HAP-1 (cell line): Measurements from ENCODE around the gene TSPAN14.

ENCODE experiments used
- DNase-seq, 2 experiments: peaks; one replicate each; pipeline ENCODE4 v3.0.0-alpha.2; 2016 to 2020; ENCODE audit warnings: low spot score in 2 of 2
- H3K27me3 ChIP-seq: fragments of 250-450 bp; sonication (Bioruptor Pico); 2 replicates; pipeline ENCODE4 v1.5.1; 2020; ENCODE audit warnings: low read depth, mild to moderate bottlenecking, moderate library complexity
- H3K36me3 ChIP-seq: fragments of 250-450 bp; sonication (Bioruptor Pico); replicated peaks from 2 replicates; pipeline ENCODE4 v1.5.1; 2020; ENCODE audit warnings: mild to moderate bottlenecking
- H3K4me1 ChIP-seq: fragments of 250-450 bp; sonication (Bioruptor Pico); 2 replicates; pipeline ENCODE4 v1.5.1; 2020; ENCODE audit warnings: mild to moderate bottlenecking
- H3K4me3 ChIP-seq: fragments of 250-450 bp; sonication (Bioruptor Pico); 2 replicates; pipeline ENCODE4 v1.5.1; 2020; ENCODE audit warnings: mild to moderate bottlenecking, moderate library complexity
- H3K9me3 ChIP-seq: fragments of 250-450 bp; sonication (Bioruptor Pico); 2 replicates; pipeline ENCODE4 v1.5.1; 2020; ENCODE audit warnings: mild to moderate bottlenecking, moderate library complexity
- in situ Hi-C: fragments of 300-500 bp; cut with MboI; formaldehyde crosslinking; loops from 3 replicates; pipeline ENCODE4 v1.14.3; 2020; ENCODE audit warnings: low sequenced_read_pairs, inconsistent platforms, mixed read lengths

Gene TSPAN14

DNA sequence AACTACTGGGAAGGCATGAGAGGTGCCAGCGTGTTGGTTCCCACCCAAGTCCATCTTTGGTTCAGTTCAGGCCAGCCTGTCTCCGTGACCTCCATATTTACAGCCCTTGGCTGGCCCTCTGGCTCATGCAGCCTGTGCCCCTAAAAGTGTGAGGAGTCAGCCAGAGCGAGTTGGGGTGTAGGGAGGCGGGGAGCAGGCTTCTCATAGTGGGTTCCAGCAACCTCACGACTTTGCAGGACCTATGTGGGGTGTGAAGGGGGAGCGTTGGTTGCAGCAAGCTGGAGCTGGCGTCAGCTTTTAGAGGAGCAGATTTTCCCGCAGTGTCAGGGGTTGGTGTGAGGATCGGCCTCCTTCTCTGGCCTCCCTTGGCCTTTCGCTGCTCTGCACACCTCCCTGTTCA is 9.8 kb downstream of the TSPAN14 start:
- H3K9me3 ChIP-seq, result no peaks in the 10 kb centered on the region
- no peak overlapping the region for H3K4me3 ChIP-seq
- no peak for DNase-seq
- no peaks in the 10 kb centered on the region; the same call in 1 of the 2 replicates for H3K36me3 ChIP-seq
- H3K4me1 ChIP-seq, result peaks cover 30% of the 10 kb centered on the region
- H3K27me3 ChIP-seq, result no peaks in the 10 kb centered on the region
- in situ Hi-C loops, result no loop called here

DNA sequence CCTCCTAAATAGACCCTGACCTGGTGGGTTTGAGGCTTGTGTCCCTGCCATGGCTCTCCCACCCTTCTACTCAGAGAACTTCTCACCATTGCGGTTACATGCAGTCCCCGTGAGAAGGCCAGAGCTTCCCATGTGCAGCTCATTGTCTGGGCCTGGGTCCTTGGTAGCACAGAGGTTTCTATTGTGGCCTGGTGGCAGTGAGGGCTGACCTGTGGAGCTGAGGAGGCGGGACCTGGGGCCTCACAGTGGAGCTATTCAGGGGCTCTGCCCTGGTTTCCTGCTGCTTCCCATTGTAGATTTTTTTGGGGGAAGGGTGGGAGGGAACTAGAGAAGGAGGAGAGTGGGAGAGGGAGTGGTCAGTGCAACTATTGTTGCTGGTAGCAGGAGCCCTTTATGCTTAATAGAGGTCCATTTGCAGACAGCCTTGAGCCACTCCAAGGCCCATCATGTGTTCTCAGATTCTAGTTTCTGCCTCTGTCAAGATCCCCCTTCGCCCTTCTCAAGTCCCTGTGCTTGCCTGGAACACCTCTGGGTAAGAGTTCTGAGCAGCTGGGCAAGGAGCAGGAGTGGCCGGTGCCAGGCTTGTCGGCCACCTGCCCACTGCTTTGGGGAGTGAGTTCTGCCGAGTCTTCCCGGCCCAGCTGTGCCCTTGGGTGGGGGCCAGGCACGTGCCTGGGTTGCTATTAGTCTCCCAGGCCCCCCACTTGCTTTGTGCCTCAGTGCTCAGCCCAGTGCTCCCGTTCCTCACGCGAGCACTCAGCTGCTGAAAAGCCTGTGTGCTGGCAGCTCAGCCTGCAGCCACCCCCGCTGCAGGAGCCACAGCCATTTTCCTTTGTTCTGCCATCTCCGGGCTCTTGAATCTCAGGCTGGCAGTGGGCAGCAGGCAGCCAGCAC is 10.7 kb downstream of the TSPAN14 start:
- in situ Hi-C loops, result no loop called here
- Histone ChIP-seq H3K4me1 (peaks cover 30% of the 10 kb centered on the region), H3K9me3 (no peaks in the 10 kb centered on the region), H3K27me3 (no peaks in the 10 kb centered on the region), H3K36me3 (no peaks in the 10 kb centered on the region; the same call in 1 of the 2 replicates), H3K4me3 (no peak overlapping the region)
- DNase-seq, result peak; percentile 32 to 67

DNA sequence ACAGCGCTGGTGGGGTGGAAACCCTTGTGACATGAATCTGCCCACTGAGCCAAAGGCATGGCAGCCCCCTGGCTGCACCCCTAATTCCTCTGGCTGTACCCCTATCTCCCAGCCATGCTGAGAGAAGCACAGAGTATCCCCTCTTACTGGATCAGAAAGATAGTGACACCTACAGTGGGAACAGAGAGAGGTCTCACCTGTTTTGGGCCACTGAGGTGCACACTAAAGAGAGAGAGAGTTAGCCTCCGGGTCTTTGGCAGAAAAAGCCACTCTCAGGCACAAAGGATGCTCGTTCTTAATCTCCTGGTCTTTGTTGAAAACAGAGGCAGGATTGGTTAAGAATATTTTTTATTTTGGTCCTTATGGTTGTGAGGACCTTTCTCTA is 11.3 kb downstream of the TSPAN14 start:
- DNase-seq, result no peak
- Histone ChIP-seq H3K4me1 (peaks cover 30% of the 10 kb centered on the region), H3K9me3 (no peaks in the 10 kb centered on the region), H3K4me3 (no peak overlapping the region), H3K36me3 (no peaks in the 10 kb centered on the region; the same call in 1 of the 2 replicates), H3K27me3 (no peaks in the 10 kb centered on the region)
- in situ Hi-C loops, result no loop called here

DNA sequence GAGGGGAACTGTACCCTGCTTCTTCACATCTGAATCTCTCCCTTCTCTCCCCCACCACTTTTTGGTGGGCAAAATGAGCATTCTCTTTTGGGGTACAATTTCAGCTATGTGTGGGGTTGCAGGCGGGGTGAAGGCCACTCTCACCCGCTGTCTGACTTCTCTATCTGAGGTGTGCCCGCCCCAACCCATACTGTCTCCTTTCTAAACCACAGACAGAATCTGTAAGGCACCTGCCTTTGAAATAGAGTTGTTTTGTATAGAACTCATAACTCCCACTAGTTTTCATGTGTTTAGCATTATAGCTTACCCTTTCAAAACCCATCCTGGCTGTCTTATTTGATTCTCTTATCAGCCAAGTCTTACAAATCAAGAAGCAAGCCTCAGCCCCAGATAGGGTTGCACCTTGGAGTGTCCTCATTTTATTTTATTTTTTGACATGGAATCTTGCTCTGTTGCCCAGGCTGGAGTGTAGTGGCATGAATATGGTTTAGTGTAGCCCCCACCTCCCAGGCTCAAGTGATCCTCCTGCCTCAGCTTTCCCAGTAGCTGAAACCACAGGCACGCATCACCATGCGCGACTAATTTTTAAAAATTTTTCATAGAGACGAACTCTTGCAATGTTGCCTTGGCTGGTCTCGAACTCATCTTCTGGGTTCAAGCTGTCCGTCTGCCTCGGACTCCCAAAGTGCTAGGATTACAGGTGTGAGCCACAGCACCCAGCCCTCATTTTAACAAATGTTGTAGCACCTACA is 11.9 kb downstream of the TSPAN14 start:
- in situ Hi-C loops, result no loop called here
- no peaks in the 10 kb centered on the region for H3K9me3 ChIP-seq
- no peak for DNase-seq
- no peak overlapping the region for H3K4me3 ChIP-seq
- peaks cover 30% of the 10 kb centered on the region for H3K4me1 ChIP-seq
- H3K27me3 ChIP-seq, result no peaks in the 10 kb centered on the region
- no peaks in the 10 kb centered on the region; the same call in 1 of the 2 replicates for H3K36me3 ChIP-seq

DNA sequence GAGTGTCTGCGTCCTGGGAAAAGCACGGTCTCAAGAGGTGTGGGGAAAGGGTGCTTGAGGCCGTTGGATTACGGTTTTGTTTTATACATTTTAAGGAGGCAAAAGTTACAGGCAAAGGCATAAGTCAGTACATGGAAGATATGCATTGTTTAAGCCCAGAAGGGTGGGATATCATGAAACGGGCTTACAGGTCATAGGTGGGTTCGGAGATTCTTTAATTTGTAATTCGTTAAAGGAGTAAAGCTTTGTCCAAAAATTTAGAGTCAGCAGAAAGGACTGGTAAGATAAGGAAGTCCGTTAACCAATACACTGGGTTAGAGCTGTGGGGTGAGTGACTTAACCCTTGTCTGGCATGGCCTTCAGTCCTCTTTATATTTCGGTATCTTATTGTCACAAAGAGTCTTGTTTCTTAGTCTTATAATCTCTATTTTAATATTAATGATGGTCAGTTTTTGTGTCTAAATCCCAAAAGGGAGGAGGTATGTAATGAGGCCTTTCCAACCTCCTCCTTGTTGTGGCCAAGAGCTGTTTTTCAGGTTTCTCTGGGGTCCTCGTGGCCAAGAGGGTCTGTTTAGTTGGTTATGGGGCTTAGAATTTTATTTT is 12.7 kb downstream of the TSPAN14 start:
- no peaks in the 10 kb centered on the region for H3K9me3 ChIP-seq
- no peaks in the 10 kb centered on the region for H3K27me3 ChIP-seq
- H3K4me3 ChIP-seq, result no peak overlapping the region
- peaks cover 30% of the 10 kb centered on the region for H3K4me1 ChIP-seq
- in situ Hi-C loops, result no loop called here
- DNase-seq, result no peak
- H3K36me3 ChIP-seq, result no peaks in the 10 kb centered on the region; the same call in 1 of the 2 replicates

DNA sequence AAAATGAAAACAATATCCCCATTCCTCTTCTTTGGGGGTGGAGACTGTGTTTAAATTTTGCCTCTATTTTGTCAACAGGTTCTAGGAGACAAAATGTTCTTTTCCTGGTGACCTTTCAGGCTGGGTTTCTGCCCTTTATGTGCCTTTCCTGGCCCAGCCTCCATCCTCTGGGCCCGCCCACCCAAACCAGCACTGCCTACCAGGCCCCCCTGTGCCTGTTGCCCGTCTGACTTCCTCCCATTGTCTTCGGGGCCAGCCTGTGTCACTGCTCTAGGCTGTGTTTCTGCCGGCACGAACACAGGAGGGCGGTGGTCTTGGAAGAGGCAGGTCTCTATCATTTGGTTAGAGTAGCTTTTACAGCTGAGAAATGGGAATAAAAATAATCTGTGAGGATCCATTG is 13.9 kb downstream of the TSPAN14 start:
- no peaks in the 10 kb centered on the region for H3K27me3 ChIP-seq
- H3K9me3 ChIP-seq, result no peaks in the 10 kb centered on the region
- in situ Hi-C loops, result no loop called here
- H3K4me3 ChIP-seq, result no peak overlapping the region
- peak in 1 of 2 experiments; percentile 52 for DNase-seq
- H3K36me3 ChIP-seq, result no peaks in the 10 kb centered on the region; the same call in 1 of the 2 replicates
- H3K4me1 ChIP-seq, result peaks cover 30% of the 10 kb centered on the region

DNA sequence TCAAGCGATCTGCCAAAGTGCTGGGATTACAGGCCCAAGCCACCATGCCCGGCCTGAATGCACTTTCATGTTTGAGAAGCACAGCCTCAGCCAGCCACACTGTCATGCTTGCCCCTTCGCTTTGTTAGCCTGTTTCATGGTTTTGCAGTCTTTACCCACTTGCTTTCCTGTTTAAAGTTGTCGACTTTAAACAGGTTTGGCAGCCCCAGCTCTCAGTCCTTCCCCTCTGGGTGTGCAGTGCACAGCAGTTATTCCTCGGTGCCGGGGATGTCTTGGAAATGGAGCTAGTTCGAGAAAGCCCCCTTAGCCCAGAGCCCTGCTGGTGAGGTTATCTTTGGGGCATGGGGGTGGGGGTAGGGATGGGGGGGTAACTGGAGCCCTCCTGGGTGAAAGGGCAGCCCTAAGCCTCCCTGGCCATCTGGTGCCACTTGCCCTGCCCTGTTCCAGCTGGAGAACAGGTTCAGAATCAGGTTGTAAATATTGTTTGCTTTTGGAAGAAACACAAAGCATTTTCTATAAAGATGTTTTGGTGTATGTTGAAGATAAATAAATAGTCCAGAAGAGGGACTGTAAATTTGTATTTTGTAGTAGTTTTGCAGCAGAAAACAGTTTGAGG is 14.8 kb downstream of the TSPAN14 start:
- no peak for DNase-seq
- in situ Hi-C loops, result no loop called here

DNA sequence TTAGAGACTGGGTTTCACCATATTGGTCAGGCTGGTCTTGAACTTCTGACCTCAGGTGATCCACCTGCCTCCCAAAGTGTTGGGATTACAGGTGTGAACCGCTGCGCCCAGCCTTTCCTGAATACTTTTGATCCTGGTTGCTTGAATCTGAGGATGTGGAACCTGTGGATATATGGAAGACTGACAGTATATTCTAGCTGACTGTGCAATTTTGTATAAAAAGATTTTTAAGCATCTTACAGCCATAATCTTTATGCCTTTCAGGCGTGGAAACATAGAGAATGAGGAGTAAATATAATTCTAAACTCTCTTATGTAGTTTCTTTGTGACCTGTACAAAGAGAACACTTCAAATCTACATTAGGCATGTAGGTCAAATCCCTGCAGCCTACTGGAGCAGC is 16.2 kb downstream of the TSPAN14 start:
- H3K36me3 ChIP-seq, result no peaks in the 10 kb centered on the region; the same call in 1 of the 2 replicates
- in situ Hi-C loops, result no loop called here

More for the DNA sequence above, 14.8 kb downstream of the TSPAN14 start:
- Histone ChIP-seq H3K27me3 (no peaks in the 10 kb centered on the region), H3K9me3 (no peaks in the 10 kb centered on the region), H3K36me3 (no peaks in the 10 kb centered on the region), H3K4me1 (peaks cover 21% of the 10 kb centered on the region), H3K4me3 (no peak overlapping the region)

DNA sequence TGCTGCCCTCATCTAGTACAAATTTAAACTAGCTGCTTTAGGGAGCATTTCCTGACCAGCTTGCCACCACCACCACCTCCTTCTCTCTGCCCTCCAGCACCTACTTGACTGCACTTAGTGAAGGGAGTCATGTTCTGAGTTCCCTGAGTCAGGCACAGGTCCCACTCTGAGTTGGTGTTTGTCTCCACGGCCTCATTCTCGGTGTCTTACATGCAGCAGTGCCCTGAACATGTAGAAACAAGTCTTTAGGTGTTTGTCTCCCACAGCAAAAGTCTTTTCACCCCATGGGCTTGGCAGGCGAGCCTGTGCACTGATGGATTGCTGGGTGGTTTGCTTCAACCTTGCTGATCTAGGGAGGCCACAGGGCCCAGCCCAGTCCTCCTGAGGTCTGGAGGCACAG is 16.9 kb downstream of the TSPAN14 start:
- in situ Hi-C loops, result no loop called here
- Histone ChIP-seq H3K36me3 (no peaks in the 10 kb centered on the region; the same call in 1 of the 2 replicates), H3K9me3 (no peaks in the 10 kb centered on the region), H3K4me1 (peaks cover 7% of the 10 kb centered on the region; the same call in 1 of the 2 replicates), H3K27me3 (no peaks in the 10 kb centered on the region), H3K4me3 (no peak overlapping the region)
- no peak for DNase-seq

More for the DNA sequence above, 16.2 kb downstream of the TSPAN14 start:
- Histone ChIP-seq H3K4me1 (peaks cover 9% of the 10 kb centered on the region), H3K4me3 (no peak overlapping the region), H3K9me3 (no peaks in the 10 kb centered on the region), H3K27me3 (no peaks in the 10 kb centered on the region)
- no peak for DNase-seq

DNA sequence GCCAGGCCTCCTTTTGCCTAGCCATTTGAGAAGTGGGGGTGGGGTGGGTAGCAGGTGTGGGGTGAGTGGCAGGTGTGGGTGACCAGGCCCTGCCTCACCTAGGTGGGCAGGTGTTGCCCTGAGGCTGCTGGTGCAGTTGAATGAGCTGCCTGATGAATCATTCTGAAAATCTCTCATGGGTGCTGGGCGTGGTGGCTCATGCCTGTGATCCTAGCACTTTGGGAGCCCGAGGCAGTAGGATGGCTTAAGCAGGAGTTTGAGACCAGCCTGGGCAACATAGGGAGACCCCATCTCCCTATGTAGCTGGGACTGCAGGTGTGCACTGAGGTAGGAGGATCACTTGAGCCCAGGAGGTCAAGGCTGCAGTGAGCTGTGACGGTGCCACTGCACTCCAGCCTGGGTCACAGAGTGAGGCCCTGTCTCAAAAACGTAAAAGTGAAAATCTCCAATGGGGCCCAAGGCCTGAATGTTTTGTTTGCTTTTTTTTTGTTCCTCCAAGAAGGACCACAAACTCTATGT is 17.7 kb downstream of the TSPAN14 start:
- no peaks in the 10 kb centered on the region for H3K27me3 ChIP-seq
- in situ Hi-C loops, result no loop called here
- H3K9me3 ChIP-seq, result no peaks in the 10 kb centered on the region
- peaks cover 4% of the 10 kb centered on the region; the same call in 1 of the 2 replicates for H3K4me1 ChIP-seq
- DNase-seq, result no peak
- H3K4me3 ChIP-seq, result no peak overlapping the region
- H3K36me3 ChIP-seq, result no peaks in the 10 kb centered on the region; the same call in 1 of the 2 replicates

DNA sequence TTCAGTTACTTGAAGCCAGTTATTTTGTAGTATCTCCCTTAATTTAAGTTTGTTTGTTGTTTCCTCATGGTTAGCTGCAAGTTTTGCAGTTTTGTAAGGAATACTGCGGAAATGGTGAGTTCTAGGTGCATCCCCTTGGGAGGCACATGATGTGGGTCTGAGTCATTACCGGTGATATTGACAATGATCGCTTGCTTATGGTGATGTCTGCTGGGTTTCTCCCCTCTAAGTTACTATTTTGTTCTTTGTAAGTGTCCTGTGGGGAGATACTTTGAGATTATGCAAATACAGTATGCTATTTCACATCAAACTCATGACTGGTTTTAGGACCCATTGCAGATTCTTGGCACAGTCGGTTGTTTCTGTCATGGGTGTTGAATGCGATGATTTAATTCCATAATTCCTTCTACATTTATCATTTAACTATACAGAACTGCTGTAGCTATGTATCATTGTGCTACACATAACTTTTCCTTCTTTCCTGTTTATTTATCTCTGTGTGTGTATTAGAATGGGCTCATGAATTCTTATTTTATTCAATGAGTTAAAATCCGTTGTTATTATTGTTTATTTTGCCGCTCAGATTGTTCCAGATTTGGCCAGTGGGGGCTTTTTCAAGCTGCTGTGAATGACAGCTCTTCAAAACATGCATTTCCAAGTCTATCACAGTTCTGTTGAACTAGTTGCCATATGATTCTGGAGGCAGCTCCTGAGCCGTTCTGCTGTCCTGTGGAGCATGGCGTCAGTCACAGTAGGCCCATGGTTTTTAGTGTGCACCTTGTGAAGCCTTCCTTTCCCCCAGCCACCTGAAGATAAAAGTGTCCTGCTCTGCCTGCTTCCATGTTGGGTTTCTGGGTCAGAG is 18.4 kb downstream of the TSPAN14 start:
- no peaks in the 10 kb centered on the region; the same call in 1 of the 2 replicates for H3K36me3 ChIP-seq
- no peaks in the 10 kb centered on the region for H3K9me3 ChIP-seq
- no peak overlapping the region for H3K4me3 ChIP-seq
- in situ Hi-C loops, result no loop called here
- no peak for DNase-seq
- H3K27me3 ChIP-seq, result no peaks in the 10 kb centered on the region
- peaks cover 2% of the 10 kb centered on the region; the same call in 1 of the 2 replicates for H3K4me1 ChIP-seq

DNA sequence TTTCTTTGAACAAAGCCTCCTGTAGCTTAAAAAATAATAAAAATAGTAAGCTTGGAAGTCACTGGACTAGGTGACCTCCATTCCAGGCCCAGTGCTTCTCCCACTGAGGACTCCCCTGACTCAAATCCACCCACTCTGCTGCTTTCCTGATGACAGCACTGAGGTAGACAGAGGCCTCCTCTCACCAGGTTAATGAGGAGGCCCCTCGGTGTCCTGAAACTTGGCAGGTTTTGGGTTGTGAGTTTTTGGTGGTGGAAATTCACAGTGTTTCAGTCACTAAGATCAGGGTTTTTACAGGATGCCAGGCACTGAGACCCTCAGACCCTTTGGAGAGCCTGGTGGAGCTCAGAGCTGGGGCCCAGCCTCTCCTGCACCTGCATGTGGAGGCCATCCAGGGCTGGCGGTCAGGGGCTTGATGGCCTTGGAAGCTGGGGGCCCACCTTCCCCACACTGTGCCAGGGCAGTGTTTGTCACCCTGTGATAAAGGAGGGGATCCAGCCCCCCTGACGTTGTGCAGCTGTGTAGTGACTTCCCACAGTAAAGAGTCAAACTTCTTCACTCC is 19.1 kb downstream of the TSPAN14 start:
- no peak for DNase-seq
- H3K9me3 ChIP-seq, result no peaks in the 10 kb centered on the region
- peaks cover 2% of the 10 kb centered on the region; the same call in 1 of the 2 replicates for H3K4me1 ChIP-seq
- no peak overlapping the region for H3K4me3 ChIP-seq
- H3K27me3 ChIP-seq, result no peaks in the 10 kb centered on the region
- in situ Hi-C loops, result no loop called here
- no peaks in the 10 kb centered on the region; the same call in 1 of the 2 replicates for H3K36me3 ChIP-seq
